ENCODE results near the gene SCG5.
"Not testable (repeated sequence)": the region's sequence is repeated elsewhere in the genome, so short reads cannot be mapped to it uniquely, and the experiment has no call there.

Gene SCG5

DNA sequence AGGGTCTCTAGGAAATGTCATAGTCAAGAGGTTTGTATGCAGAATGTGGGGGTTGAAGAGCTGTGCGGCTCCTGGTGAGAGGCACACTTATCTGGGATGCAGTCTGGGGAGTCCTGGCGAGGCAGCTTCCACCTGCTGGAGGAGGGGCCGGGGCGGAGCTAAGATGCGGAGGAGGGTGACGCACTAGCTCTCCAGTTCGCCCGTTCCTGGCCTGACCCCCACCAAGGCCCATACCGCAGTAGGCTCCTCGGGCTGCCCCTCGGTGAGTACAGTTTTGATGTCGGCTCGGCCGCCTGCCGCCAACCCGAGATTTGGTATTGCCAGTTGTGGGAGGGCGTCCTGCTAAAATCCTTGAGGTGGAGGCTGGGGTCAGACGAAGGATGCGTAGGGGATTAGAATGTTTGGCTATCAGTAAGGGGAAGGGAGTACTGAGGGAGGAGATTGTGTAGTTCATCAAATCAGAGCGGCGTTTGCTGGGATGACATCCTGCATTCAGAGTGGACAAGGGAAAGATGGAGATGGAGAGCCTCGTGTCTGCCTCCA, at the start of gene SCG5:
SCG5 (plus strand) TSS at position 194 of the 543 bp plus-strand sequence. CDS start 1,883 bp downstream, outside the sequence.
- no peak for DNase-seq (ENCODE audit: low spot score)

DNA sequence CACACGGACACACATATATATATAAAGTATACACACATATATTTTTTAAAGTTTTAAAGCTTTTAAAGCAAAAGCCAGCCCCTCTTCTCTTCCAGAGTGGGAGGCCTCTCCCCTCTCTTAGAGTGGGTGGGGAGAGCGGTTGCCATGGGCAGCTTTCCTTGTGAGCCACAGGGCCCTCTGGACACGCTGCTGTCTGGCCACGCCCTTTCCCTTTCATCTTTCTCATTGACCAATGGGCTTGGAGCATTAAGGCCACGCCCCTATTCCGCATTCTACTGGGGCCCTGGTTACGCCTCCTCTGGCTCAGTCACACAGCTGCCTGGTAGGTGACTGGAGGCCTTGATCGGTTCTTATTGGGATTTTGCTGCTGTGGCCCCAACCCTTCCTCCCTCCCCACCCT, 48.4 kb upstream of the SCG5 start, which contains the start of gene GOLGA8N:
GOLGA8N (plus strand) TSS at position 306 of the 400 bp plus-strand sequence.
- not testable (repeated sequence) for DNase-seq (ENCODE audit: low spot score)

GRCh38 chr15:32609518-32609917, 32.0 kb upstream of the SCG5 start:
- not testable (repeated sequence) for DNase-seq (ENCODE audit: low spot score)

DNA sequence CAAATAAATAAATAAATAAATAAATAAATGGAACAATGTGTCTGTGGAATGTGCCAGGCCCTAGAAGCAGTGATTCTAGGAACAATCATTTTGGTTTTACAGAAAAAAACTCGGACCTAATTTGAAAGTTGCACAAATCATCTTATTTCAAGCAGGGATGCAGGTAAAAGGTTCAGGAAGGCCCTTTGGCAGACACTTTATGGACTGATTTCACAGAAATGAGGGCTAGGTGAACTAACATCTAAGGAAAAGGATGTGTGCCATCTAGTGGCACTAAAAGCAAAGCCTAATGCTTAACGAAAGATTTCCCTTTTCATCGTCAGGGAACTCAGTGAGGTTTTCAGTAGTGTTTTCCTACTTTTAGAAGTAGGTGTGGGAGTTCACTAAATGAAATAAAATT, 30.8 kb upstream of the SCG5 start:
- DNase-seq (ENCODE audit: low spot score): not testable (repeated sequence)

- DNase-seq (ENCODE audit: low spot score): not testable (repeated sequence)
These were observed 26.8 kb upstream of the SCG5 start for GRCh38 chr15:32614712-32615050.

GRCh38 chr15:32615051-32615870, 26.2 kb upstream of the SCG5 start, which contains the start of gene ARHGAP11A:
Gene ARHGAP11A, plus strand, starts transcription at chr15:32615504. Its CDS starts 708 bp downstream, at chr15:32616212.
- DNase-seq (ENCODE audit: low spot score): peak; percentile 36

DNA sequence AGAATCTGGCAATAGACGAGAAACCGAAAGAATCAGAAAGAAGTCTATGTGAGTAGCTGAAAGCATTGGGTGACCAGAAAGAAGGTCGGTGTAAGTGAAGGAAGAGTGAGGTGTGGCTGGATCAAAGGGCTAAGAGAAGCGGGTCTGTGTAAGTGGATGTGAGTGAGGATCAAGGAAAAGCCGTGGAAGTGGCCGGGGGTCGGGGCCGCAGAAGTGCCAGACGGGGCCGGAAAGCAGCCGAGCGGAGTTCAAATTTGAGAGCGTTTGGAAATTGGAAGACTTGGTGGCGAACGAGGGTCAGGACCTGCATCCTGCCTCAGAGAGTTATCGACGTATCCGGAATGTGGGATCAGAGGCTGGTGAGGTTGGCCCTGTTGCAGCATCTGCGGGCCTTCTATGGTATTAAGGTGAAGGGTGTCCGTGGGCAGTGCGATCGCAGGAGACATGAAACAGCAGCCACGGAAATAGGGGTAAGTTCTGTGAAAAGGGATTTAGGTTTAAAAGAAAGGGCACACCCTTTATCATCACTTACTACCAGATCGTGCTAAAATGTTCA, 25.6 kb upstream of the SCG5 start:
- DNase-seq (ENCODE audit: low spot score): not testable (repeated sequence)

DNA sequence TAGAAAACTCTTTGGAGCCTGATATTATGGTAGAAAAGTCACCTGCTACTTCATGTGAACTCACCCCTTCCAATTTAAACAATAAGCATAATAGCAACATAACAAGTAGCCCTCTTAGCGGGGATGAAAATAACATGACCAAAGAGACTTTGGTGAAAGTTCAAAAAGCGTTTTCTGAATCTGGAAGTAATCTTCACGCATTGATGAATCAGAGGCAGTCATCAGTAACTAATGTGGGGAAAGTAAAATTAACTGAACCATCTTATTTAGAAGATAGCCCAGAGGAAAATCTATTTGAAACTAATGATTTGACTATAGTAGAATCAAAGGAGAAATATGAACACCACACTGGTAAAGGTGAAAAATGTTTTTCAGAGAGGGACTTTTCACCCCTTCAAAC, 5.1 kb upstream of the SCG5 start:
- DNase-seq (ENCODE audit: low spot score): peak; percentile 12

- DNase-seq (ENCODE audit: low spot score): no peak
These were observed 4.5 kb upstream of the SCG5 start for GRCh38 chr15:32636908-32637567.

DNA sequence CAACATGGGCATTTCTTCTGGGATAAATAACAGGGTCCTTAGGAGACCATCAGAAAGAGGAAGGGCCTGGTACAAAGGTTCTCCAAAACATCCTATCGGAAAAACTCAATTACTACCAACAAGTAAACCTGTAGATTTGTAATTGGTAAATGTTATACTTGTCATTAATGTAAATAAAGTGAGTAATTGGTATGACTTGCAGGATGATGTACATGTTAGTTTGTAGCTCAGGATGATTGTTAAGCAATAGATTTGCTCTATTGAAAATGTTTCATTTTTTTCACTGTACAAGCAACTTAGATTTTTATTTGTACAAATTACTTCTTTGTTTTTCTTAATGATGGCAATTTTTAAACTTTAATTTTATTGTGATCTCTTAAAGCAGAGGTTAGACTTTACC, 3.8 kb upstream of the SCG5 start:
- DNase-seq (ENCODE audit: low spot score): no peak

DNA sequence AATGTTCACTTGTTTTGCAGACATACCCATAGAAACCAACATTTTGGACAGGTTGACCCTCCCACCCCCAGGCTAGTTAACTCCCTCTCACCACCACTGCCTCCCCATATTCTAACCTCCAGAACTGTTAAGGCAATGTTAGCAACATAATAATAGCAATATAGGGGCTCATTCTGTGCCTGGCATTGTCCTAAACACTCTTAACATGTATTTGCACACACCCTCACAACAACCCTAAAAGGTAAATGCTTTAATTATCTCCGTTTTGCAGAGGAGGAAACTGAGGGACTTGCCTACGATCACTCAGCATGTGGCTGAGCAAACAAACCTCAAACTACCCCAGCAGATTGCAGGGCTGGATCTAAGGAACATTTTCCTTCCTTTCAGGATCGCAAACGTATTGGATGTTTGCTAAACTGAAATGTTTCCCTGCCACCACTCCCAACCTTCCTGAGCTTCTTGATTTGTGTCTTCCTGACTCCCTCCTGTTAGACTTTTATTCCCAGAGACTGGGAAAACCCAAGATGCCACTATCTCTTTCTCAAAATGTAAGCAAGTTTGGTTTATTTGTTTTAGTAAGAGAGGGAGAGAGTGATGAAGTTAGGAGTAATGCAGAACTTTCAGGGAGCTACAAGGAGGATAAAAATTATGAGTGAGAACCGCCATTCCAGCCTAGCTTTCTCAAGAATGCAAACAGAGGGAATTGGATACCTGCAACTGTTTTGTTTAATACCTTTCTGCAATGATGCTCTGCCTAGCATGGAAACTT, 1.3 kb downstream of the SCG5 start:
- no peak for DNase-seq (ENCODE audit: low spot score)

DNA sequence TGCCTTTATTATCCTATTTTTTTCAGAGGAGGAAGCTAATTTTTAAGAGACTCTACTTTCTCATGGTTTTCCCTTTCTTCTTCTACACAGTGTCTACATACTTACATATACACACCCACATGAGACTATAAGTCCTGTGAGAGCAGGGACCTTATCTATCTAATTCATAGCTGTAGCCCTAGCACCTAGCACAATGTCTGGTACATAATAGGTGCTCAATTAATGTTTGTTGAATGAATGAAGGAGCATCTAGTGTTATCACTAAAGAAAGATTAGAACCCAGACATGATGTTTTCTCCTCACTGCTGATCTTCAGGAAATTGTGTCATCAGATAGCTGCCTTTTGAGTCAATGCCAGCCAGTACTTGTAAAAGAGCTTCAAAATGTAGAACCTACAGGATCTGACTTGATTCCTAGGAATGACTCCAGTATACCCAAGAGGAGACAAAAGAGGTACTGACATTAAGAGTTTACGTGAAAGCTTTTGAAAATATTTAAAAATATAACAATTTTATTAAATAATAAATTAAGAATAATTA, 2.5 kb downstream of the SCG5 start:
- DNase-seq (ENCODE audit: low spot score): no peak

- DNase-seq (ENCODE audit: low spot score): no peak
These were observed 4.8 kb downstream of the SCG5 start for GRCh38 chr15:32646291-32646690.

DNA sequence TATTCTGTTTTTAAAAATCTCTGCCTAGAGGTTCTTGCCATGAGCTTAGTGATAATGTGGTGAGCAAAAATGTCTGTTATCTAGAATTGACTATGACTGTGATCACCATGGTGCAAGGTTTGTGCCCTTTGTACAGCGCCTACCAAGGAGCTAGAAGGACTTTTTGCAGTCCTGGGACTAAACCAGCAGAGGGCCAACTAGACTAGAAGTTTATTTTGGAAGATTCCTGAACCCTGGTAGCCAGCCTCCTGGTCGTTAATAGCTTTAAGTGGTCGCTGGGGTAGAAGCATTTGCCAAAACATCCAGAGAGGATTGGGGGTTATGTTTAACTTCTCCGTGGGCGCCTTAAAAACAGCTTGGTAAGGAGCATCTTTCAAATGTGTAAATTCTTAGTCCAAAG, 7.8 kb downstream of the SCG5 start:
- no peak for DNase-seq (ENCODE audit: low spot score)

GRCh38 chr15:32651229-32651837, 9.8 kb downstream of the SCG5 start:
- peak; percentile 79 for DNase-seq (ENCODE audit: low spot score)

DNA sequence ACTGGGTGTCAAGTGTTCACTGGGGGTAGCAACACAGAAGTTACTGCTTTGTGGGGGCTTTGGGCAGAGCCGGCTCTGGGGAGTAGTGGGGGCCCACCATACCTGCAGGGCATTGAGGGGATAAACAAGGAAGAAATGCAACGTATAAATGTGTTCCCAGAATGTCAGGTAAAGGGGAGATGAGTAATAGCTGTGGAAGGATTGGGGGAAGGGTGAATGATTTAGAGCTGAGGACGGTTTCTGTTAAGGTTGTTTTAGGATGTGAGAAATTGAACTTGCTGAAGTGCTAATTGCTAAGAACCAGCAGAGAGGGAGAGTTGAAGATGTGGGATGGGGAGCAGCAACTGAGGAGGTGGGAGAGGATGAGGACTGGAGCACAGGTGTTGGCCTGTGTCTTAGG, 10.7 kb downstream of the SCG5 start:
- DNase-seq (ENCODE audit: low spot score): no peak

DNA sequence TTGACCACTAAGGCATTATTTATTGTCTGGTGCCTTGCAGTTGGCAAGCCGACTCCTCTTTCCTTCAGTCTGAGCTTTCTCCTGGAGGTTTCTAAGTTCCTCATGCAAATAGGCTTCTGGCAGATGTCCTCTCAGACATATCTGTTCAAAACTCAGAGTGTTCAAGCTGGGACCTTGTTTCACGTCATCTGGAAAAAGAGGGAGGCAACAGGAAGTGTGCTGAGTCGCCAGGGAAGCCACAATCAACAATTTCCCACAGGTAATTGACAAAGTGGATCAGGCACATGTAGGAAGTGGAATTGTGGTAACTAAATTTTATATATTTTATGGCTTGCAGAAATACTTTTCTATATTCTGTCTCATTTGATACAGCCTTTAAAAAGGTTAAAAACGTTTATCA, 14.6 kb downstream of the SCG5 start:
- no peak for DNase-seq (ENCODE audit: low spot score)

DNA sequence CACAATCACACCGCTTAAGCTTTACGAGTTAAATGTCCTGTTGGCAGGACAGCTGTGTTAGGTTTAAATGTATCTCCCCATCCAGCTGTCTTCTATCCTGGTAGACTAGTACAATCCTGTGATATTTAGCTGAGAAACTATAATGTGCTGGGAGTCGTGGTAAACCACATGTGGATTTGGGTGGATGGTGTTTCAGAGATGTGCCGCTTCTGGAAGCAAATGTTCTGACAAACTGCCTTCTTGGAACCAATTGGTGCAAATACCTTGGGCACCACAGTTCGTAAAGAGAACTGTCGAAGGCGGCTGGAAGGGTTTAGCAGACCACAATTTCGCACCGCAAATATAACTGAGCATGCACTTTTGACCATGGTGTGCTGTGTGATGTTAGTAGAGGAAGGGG, 15.0 kb downstream of the SCG5 start:
- DNase-seq (ENCODE audit: low spot score): no peak

DNA sequence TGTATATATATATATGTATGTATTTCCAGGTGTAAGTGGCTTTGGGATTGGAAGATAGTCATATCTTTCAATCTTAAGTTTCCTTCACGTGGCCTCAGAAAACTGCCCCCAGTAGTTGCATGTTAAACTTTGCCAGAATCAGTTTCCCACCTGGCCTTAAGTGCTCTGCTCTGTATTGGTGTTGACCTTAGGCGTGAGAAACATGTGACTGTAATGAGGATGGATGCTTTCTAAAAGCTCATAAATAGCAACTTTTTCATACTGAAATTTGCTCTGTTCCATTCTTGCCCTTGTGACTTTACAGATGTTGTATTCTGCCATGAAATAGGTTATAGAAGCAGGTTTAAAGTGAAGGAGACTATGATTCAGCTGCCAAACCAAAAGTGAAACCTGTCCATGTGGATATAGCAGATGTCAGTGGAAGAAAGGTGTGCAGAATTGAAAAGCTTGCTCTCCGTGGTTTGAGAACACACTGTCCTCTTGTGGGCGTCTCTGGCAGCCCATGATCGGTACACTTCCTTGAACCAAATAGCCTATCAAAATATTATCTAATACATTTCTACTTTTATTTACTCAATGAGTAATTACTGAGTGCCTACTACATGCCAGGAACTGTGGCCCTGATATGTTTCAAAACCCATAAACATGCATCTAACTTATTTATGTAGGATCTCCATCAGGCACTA, 15.8 kb downstream of the SCG5 start:
- no peak for DNase-seq (ENCODE audit: low spot score)

DNA sequence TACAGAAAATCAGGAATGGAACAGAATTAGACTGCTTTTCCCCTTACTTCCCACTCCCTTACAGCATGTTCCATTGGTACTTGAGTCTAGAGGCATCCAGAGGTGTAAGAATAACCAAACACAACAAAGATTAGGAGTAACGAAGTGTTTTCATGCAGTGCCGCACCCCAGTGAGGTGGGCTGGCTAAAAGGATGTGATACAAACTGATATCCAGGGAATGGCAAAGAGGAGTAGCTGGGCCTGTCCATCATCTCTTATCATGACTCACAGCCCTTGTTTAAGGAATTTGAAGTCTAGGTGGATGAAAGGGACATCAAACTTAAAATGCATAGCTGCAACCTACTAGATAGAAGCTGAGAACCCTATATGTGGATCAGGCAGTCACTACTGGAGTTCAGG, 16.4 kb downstream of the SCG5 start:
- DNase-seq (ENCODE audit: low spot score): no peak
